ENCODE data around the gene EPHA6.

EPHA6 gene

DNA sequence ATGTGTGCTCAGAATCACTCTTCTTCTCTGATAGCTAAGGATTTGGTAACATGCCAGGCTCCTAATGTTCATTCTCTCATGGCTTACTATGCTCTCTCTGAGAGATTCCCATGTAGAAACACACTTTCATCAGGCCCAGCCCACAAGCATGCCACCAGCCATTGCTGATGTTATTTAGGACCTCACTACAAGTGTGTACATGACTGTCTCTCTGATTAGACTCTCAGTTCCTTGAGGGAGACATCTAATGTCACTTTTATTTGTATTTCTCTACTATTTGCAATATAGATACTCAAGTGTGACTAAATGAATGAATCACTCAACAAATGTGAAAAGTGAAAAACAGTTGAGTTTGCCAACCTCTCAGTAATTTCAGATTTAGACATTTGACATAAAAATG is 865.8 kb downstream of the EPHA6 start:
- H3K9me3 Mint-ChIP-seq = no peaks in the 10 kb centered on the region
- no peaks in the 10 kb centered on the region for H3K36me3 Mint-ChIP-seq
- no peak overlapping the region for H3K4me3 Mint-ChIP-seq
- no peak for DNase-seq
- H3K4me1 Mint-ChIP-seq = no peaks in the 10 kb centered on the region
- H3K27me3 Mint-ChIP-seq = no peaks in the 10 kb centered on the region
- ATAC-seq (replicated peaks) = no peak
- H3K27ac Mint-ChIP-seq = no peak overlapping the region

- ATAC-seq (replicated peaks) (no peak), DNase-seq (no peak)
- Mint-ChIP-seq H3K4me1 (no peaks in the 10 kb centered on the region), H3K36me3 (no peaks in the 10 kb centered on the region), H3K9me3 (no peaks in the 10 kb centered on the region), H3K27ac (no peak overlapping the region), H3K4me3 (no peak overlapping the region), H3K27me3 (no peaks in the 10 kb centered on the region)
Measured at GRCh38 chr3:97680696-97681095, 866.3 kb downstream of the EPHA6 start.

DNA sequence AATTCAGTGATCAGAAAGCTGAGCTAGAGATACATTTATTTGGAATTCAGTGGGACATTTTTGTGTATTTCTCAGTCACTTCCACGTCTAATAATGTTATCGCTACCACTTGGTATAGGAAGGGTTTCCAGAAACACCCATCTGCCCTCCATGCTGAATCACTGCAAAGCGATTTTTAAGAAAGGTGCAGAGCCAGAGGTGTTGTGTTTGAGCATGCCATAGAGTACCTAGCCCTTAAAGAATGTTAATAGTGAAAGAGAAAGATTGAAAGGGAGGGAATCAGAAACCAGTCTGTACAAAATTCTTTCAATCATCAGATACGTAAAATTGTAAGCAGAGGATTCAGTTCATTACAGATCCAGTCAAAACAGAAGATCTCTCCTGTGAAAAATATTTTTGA is 870.1 kb downstream of the EPHA6 start:
- H3K4me1 Mint-ChIP-seq = no peaks in the 10 kb centered on the region
- H3K27ac Mint-ChIP-seq = no peak overlapping the region
- no peak for ATAC-seq (replicated peaks)
- no peak overlapping the region for H3K4me3 Mint-ChIP-seq
- H3K27me3 Mint-ChIP-seq = no peaks in the 10 kb centered on the region
- H3K9me3 Mint-ChIP-seq = no peaks in the 10 kb centered on the region
- no peak for DNase-seq
- H3K36me3 Mint-ChIP-seq = no peaks in the 10 kb centered on the region

DNA sequence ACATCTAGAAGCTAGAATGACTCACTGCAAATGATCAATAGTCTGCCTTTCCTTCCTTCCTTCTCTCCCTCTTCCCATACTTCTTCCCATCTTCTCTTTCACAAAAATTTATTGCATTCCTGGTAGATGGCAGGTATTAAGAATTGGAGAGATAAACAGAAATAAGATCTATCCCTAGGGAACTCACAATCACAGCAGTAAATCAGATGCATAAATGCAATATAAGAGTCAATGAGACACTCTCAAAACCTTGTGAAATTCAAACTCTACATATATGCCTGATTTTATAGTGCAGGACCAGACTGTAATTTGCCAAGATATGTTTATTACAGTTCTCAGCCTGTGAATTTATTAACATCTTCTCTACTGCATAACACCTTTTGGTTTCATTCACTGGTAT is 871.9 kb downstream of the EPHA6 start:
- no peaks in the 10 kb centered on the region for H3K27me3 Mint-ChIP-seq
- H3K27ac Mint-ChIP-seq = no peak overlapping the region
- no peaks in the 10 kb centered on the region for H3K4me1 Mint-ChIP-seq
- peaks cover 0 to 3% of the 10 kb centered on the region in 2 donors for H3K9me3 Mint-ChIP-seq
- ATAC-seq (replicated peaks) (no peak), DNase-seq (no peak)
- no peaks in the 10 kb centered on the region for H3K36me3 Mint-ChIP-seq
- no peak overlapping the region for H3K4me3 Mint-ChIP-seq

DNA sequence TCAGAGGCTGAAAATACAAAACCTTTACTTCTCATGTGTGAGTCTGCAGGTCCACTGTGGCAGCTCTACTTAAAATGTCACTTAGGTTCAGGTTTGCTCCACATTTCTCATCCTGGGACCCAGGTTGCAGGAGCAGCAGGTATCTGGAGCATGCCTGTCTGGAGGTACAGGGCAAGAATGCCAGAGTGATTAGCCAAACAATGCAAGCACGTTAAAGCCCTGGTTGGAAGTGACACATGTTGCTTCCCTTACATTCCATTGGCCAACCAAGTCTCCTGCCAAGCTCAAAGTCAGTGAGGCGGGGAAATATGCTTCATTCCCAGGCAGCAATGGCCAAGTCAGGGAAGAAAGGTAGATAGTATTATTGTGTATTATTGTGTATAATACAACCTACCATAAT is 873.3 kb downstream of the EPHA6 start:
- Mint-ChIP-seq H3K9me3 (peaks cover 0 to 3% of the 10 kb centered on the region in 2 donors), H3K36me3 (no peaks in the 10 kb centered on the region), H3K27me3 (no peaks in the 10 kb centered on the region), H3K27ac (no peak overlapping the region), H3K4me3 (no peak overlapping the region), H3K4me1 (no peaks in the 10 kb centered on the region)
- ATAC-seq (replicated peaks) (no peak), DNase-seq (no peak)

DNA sequence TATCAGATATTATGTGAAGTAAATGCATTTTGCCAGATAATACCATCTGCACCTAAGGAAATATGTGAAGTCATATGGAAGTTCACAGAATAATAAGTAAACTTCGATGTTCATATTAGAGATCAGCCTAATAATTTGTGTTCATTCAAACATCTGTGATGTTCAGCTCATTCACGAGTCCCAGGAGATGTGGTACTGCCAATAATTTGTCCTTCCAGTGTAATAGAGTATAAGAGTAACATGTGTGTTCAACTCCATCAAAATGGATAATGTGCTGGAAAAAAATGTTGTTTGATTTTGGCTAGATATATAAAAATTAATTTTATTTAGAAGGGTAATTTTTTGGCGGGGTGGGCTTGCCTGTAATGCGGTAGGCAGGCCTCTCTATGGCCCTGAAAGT is 874.7 kb downstream of the EPHA6 start:
- Mint-ChIP-seq H3K36me3 (no peaks in the 10 kb centered on the region), H3K27ac (no peak overlapping the region), H3K4me1 (no peaks in the 10 kb centered on the region), H3K9me3 (peaks cover 0 to 3% of the 10 kb centered on the region in 2 donors), H3K27me3 (peaks cover 0 to 4% of the 10 kb centered on the region in 2 donors), H3K4me3 (no peak overlapping the region)
- DNase-seq = no peak
- ATAC-seq (replicated peaks) = no peak

GRCh38 chr3:97689962-97690361 is 875.6 kb downstream of the EPHA6 start:
- Mint-ChIP-seq H3K27me3 (peaks cover 0 to 4% of the 10 kb centered on the region in 2 donors), H3K36me3 (no peaks in the 10 kb centered on the region), H3K9me3 (peaks cover 0 to 3% of the 10 kb centered on the region in 2 donors), H3K4me1 (no peaks in the 10 kb centered on the region), H3K4me3 (no peak overlapping the region), H3K27ac (no peak overlapping the region)
- ATAC-seq (replicated peaks) (no peak), DNase-seq (no peak)

DNA sequence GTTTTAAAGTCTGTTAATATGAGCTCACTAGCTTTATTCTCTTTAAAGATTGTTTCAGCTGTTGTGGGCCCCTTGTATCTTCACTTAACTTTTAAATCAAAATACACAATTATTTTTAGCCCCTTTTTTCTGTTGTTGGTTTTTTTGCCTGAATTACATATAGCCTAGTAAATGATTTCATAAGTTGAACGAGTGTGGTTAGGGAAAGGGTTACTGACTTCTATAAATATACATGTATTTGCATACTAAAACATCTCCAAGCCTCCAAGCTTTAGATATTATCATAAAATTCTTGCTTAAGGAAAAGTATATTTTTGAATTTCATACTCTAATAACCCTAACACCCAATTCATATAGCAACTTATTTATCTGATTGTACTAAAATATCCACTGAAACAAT is 877.0 kb downstream of the EPHA6 start:
- DNase-seq = no peak
- no peak overlapping the region for H3K27ac Mint-ChIP-seq
- no peak for ATAC-seq (replicated peaks)

DNA sequence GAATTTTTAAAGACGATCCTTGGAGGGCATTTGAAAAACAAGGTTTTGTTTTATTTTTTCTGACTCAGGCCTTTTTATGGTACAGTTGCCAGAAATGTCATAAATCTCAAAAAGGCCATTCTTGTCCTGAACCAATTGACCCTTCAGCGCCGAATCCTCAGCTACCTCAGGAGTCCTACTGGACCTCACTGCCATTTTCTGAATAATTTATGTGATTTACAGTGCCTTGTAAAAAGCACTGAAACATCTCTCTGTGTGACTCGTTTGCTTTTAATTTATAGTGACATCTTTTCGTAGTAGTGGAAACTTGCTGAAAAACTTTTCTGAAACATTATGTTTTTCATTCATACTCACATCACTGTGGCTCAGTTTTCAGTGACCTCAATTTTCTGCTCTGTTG is 878.0 kb downstream of the EPHA6 start:
- Mint-ChIP-seq H3K4me3 (no peak overlapping the region), H3K27me3 (peaks cover 0 to 4% of the 10 kb centered on the region in 2 donors), H3K4me1 (no peaks in the 10 kb centered on the region), H3K9me3 (peaks cover 0 to 3% of the 10 kb centered on the region in 2 donors), H3K36me3 (no peaks in the 10 kb centered on the region), H3K27ac (no peak overlapping the region)
- DNase-seq = no peak
- ATAC-seq (replicated peaks) = no peak

More for the DNA sequence above, 877.0 kb downstream of the EPHA6 start:
- peaks cover 0 to 4% of the 10 kb centered on the region in 2 donors for H3K27me3 Mint-ChIP-seq
- no peak overlapping the region for H3K4me3 Mint-ChIP-seq
- H3K36me3 Mint-ChIP-seq = no peaks in the 10 kb centered on the region
- no peaks in the 10 kb centered on the region for H3K4me1 Mint-ChIP-seq
- peaks cover 0 to 3% of the 10 kb centered on the region in 2 donors for H3K9me3 Mint-ChIP-seq

DNA sequence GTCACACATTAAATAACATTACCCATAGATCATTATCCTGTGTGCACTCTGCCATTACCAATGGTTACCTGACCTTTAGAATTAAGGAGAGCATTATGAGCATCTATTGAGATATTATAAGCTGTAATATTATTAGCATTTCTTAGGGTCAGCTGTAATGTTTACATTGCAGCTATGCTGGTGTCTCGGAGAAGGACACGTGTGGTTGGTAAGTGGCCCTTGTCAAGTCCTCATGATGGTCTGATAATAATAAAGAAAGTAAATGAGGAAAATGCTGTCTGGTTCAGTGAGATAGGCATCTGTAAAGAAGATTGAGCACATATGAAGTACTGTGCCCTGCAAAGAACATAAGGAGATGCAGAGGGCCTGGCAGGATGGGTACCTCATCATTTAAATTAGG is 878.4 kb downstream of the EPHA6 start:
- Mint-ChIP-seq H3K27ac (no peak overlapping the region), H3K27me3 (peaks cover 0 to 4% of the 10 kb centered on the region in 2 donors), H3K4me3 (no peak overlapping the region), H3K36me3 (no peaks in the 10 kb centered on the region), H3K9me3 (peaks cover 0 to 3% of the 10 kb centered on the region in 2 donors), H3K4me1 (no peaks in the 10 kb centered on the region)
- DNase-seq (no peak), ATAC-seq (replicated peaks) (no peak)

- Mint-ChIP-seq H3K36me3 (no peaks in the 10 kb centered on the region), H3K9me3 (peaks cover 0 to under 1% of the 10 kb centered on the region in 2 donors), H3K4me1 (no peaks in the 10 kb centered on the region), H3K27ac (no peak overlapping the region), H3K27me3 (peaks cover 0 to 4% of the 10 kb centered on the region in 2 donors), H3K4me3 (no peak overlapping the region)
- ATAC-seq (replicated peaks) = no peak
- DNase-seq = no peak
Measured at GRCh38 chr3:97694876-97695275, 880.5 kb downstream of the EPHA6 start.

DNA sequence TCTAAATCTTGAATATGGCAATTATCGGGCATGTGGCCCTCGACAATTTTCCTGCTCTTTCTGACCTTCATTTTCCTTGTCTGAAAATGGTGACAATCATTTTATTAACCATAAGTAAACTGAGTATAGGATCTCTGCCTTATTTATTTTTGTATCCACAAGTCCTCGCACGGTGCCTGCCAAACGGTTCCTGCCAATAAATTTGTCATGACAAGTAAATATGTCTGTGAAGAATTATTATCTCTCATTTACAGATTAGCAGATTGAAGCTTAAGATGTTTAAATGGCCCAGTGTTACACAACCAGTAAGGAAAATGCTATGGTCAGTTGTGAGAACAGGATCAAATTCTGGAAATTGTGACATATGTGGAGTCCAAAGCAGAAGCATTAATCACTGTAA is 884.3 kb downstream of the EPHA6 start:
- H3K27me3 Mint-ChIP-seq = peaks cover 0 to 6% of the 10 kb centered on the region in 2 donors
- no peak overlapping the region for H3K4me3 Mint-ChIP-seq
- DNase-seq = no peak
- ATAC-seq (replicated peaks) = no peak
- H3K36me3 Mint-ChIP-seq = no peaks in the 10 kb centered on the region
- no peaks in the 10 kb centered on the region for H3K4me1 Mint-ChIP-seq
- H3K27ac Mint-ChIP-seq = no peak overlapping the region
- no peaks in the 10 kb centered on the region for H3K9me3 Mint-ChIP-seq

GRCh38 chr3:97699889-97700288 is 885.5 kb downstream of the EPHA6 start:
- DNase-seq (no peak), ATAC-seq (replicated peaks) (peak in 1 of 2 donors; percentile 51)
- Mint-ChIP-seq H3K36me3 (no peaks in the 10 kb centered on the region), H3K27ac (no peak overlapping the region), H3K9me3 (no peaks in the 10 kb centered on the region), H3K27me3 (peaks cover 0 to 6% of the 10 kb centered on the region in 2 donors), H3K4me1 (no peaks in the 10 kb centered on the region), H3K4me3 (no peak overlapping the region)

- no peak for ATAC-seq (replicated peaks)
- H3K27ac Mint-ChIP-seq = no peak overlapping the region
Measured at GRCh38 chr3:97705764-97706163, 891.4 kb downstream of the EPHA6 start.

DNA sequence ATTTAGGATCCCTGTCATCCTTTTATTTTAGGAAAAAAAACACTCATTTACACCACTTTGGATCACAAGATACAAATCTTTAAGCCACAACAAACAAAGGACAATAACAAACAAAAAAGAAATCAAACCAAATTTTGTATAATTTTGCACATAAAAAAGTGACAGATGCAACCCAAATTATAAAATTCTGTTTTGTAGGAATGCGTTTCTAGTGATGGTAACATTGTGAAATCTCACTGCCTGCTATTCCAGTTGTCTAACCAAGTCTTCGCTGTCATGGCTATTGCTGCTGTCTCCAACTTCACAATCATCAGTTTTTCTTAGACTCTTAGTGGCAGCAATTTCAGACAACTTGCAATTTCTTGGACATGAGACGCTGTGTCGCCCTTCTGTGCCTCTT is 891.8 kb downstream of the EPHA6 start:
- DNase-seq (no peak), ATAC-seq (replicated peaks) (no peak)
- no peaks in the 10 kb centered on the region for H3K36me3 Mint-ChIP-seq
- H3K9me3 Mint-ChIP-seq = peaks cover 3 to 8% of the 10 kb centered on the region in 2 donors
- no peak overlapping the region for H3K27ac Mint-ChIP-seq
- H3K27me3 Mint-ChIP-seq = peaks cover 0 to 4% of the 10 kb centered on the region in 2 donors
- no peaks in the 10 kb centered on the region for H3K4me1 Mint-ChIP-seq
- no peak overlapping the region for H3K4me3 Mint-ChIP-seq

More at GRCh38 chr3:97705764-97706163, 891.4 kb downstream of the EPHA6 start:
- Mint-ChIP-seq H3K27me3 (peaks cover 0 to 8% of the 10 kb centered on the region in 2 donors), H3K9me3 (peaks cover 3 to 8% of the 10 kb centered on the region in 2 donors), H3K4me1 (no peaks in the 10 kb centered on the region), H3K4me3 (no peak overlapping the region), H3K36me3 (no peaks in the 10 kb centered on the region)
- DNase-seq = no peak

DNA sequence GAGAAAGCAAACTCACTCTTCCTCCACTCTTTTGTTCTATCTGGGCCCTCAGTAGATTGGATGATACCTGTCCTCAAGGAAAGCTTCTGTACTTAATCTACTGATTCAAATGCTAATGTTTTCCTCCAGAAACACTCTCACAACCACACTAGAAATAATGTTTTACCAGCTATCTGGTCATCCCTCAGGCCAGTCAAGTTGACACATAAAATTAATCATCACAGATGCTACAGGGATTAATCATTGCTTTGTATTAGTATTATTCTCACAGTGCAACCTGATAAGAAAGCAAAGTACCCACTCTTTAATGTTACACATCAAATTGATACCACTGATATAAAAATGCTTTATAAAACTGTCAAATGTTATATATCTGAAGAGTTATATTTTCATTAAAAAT is 897.3 kb downstream of the EPHA6 start:
- ATAC-seq (replicated peaks) = no peak
- DNase-seq = no peak
- Mint-ChIP-seq H3K4me1 (no peaks in the 10 kb centered on the region), H3K27me3 (peaks cover 0 to 11% of the 10 kb centered on the region in 2 donors), H3K4me3 (no peak overlapping the region), H3K9me3 (peaks cover 3 to 8% of the 10 kb centered on the region in 2 donors), H3K36me3 (no peaks in the 10 kb centered on the region), H3K27ac (no peak overlapping the region)
